Naive thymus-derived CD4-positive, alpha-beta T cell (primary cell): ENCODE measurements around the gene ZNF791. TPM values are rescaled to one million over a fixed set of nuclear protein-coding genes. Genes with fewer than 3 reads are reported as not detected.
"Not testable (repeated sequence)": the region's sequence is repeated elsewhere in the genome, so short reads cannot be mapped to it uniquely, and the experiment has no call there.

Source experiments
- ATAC-seq: fragments of 150-1000 bp; cut with Tn5 transposase; 2 replicates; pipeline ENCODE4 v1.10.0; 2021; ENCODE audit warnings: mild to moderate bottlenecking, moderate library complexity
- CTCF ChIA-PET: fragments of 350-600 bp; sonication (Branson Sonifier 250); formaldehyde crosslinking; loops from one replicate; lab custom pipeline; 2021; ENCODE audit warnings: antibody characterized with exemption; lab: Charles Lee
- POLR2A ChIA-PET: fragments of 350-600 bp; sonication (Branson Sonifier 250); formaldehyde crosslinking; loops from one replicate; lab custom pipeline; 2021; ENCODE audit warnings: antibody characterized with exemption, inconsistent platforms; lab: Charles Lee
- DNase-seq, 9 donors: peaks; one replicate each; pipeline versions ENCODE4 v3.0.0 to v3.0.0-alpha.2; 2020 to 2022; ENCODE audit warnings: mixed read lengths in 1 of 9
- H3K27ac ChIP-seq: one replicate; pipeline ENCODE4 v1.7.0; 2013; ENCODE audit warnings: mild to moderate bottlenecking, low read depth, low read length, moderate library complexity
- H3K27me3 ChIP-seq, 2 donors: one replicate each; pipeline ENCODE4 v1.7.0; 2013; ENCODE audit warnings: low read length in 2 of 2, mild to moderate bottlenecking in 2 of 2, moderate library complexity in 2 of 2; ENCODE audit not compliant: control insufficient read depth in 2 of 2, insufficient read depth in 2 of 2
- H3K36me3 ChIP-seq, 3 experiments: 1 replicate in 2 of 3; 2 replicates in 1 of 3; pipeline ENCODE4 v1.7.0; 2013; ENCODE audit warnings: low read length in 3 of 3, mild to moderate bottlenecking in 3 of 3, moderate library complexity in 1 of 3; ENCODE audit not compliant: insufficient read depth in 3 of 3, control insufficient read depth in 2 of 3
- H3K4me1 ChIP-seq, 2 donors: one replicate each; pipeline ENCODE4 v1.7.0; 2013; ENCODE audit warnings: low read length in 2 of 2, mild to moderate bottlenecking in 2 of 2, moderate library complexity in 1 of 2; ENCODE audit not compliant: control insufficient read depth in 2 of 2, insufficient read depth in 2 of 2
- H3K4me3 ChIP-seq: 2 replicates; pipeline ENCODE4 v1.7.0; 2013; ENCODE audit warnings: mild to moderate bottlenecking, low read length
- H3K9me3 ChIP-seq, 3 experiments: 1 replicate in 2 of 3; 2 replicates in 1 of 3; pipeline ENCODE4 v1.7.0; 2013; ENCODE audit warnings: low read length in 3 of 3; ENCODE audit not compliant: control insufficient read depth in 2 of 3
- H3K27ac Mint-ChIP-seq, 9 donors: one replicate each; pipeline ENCODE4 v1.8.0; 2020 to 2022; ENCODE audit warnings: mixed read lengths in 9 of 9, mild to moderate bottlenecking in 8 of 9, moderate library complexity in 5 of 9, inconsistent platforms in 2 of 9
- H3K27me3 Mint-ChIP-seq, 5 donors: one replicate each; pipeline ENCODE4 v1.8.0; 2021 to 2022; ENCODE audit warnings: mixed read lengths in 5 of 5, mild to moderate bottlenecking in 1 of 5
- H3K36me3 Mint-ChIP-seq, 5 donors: one replicate each; pipeline ENCODE4 v1.8.0; 2020 to 2022; ENCODE audit warnings: mixed read lengths in 5 of 5, mild to moderate bottlenecking in 3 of 5, inconsistent platforms in 1 of 5
- H3K4me1 Mint-ChIP-seq, 7 donors: one replicate each; pipeline ENCODE4 v1.8.0; 2020 to 2022; ENCODE audit warnings: mixed read lengths in 7 of 7, mild to moderate bottlenecking in 3 of 7, inconsistent platforms in 1 of 7
- H3K4me3 Mint-ChIP-seq, 10 donors: one replicate each; pipeline ENCODE4 v1.8.0; 2020 to 2022; ENCODE audit warnings: mild to moderate bottlenecking in 10 of 10, mixed read lengths in 10 of 10, moderate library complexity in 6 of 10, inconsistent platforms in 2 of 10
- H3K9me3 Mint-ChIP-seq, 11 donors: one replicate each; pipeline ENCODE4 v1.8.0; 2020 to 2022; ENCODE audit warnings: mixed read lengths in 11 of 11, mild to moderate bottlenecking in 4 of 11, inconsistent platforms in 1 of 11, moderate library complexity in 1 of 11
- intact Hi-C, 2 donors: fragments of 100-400 bp; cut with micrococcal nuclease; formaldehyde crosslinking; loops; one replicate each; pipeline ENCODE4 v1.15.1; 2023
- polyA plus RNA-seq, 2 donors: library from polyadenylated mRNA; unstranded; fragments of 300-500 nt; fragmentation: Illumina TruSeq; gene quantifications; one replicate each; pipeline ENCODE4 v1.2.3, GENCODE V29; 2021
- total RNA-seq, 6 experiments: library from RNA in 5 of 6; stranded (reverse) in 5 of 6; gene quantifications; 1 replicate in 5 of 6; 2 replicates in 1 of 6; pipeline ENCODE4 v1.2.3 and lab custom pipeline; 2021 to 2026

ZNF791 gene
- total and polyA plus RNA-seq, 7 experiments from 2014 or later, result 12.6 to 53.3 (median 37.4) TPM

- Histone ChIP-seq H3K27ac (no peak overlapping the region), H3K9me3 (no peaks in the 10 kb centered on the region), H3K4me1 (peaks cover 4 to 15% of the 10 kb centered on the region in 2 donors), H3K27me3 (no peaks in the 10 kb centered on the region), H3K4me3 (no peak overlapping the region), H3K36me3 (peaks cover 0 to 4% (median 0%) of the 10 kb centered on the region in 3 experiments)
- Mint-ChIP-seq H3K9me3 (no peaks in the 10 kb centered on the region), H3K27me3 (no peaks in the 10 kb centered on the region), H3K4me3 (peak overlapping the region in 7 of 10 donors; percentile 5 to 60 (median 32)), H3K4me1 (peaks cover 0 to 17% (median 11%) of the 10 kb centered on the region in 7 donors), H3K36me3 (peaks cover 0 to 30% (median 11%) of the 10 kb centered on the region in 5 donors), H3K27ac (peak overlapping the region in 7 of 9 donors; percentile 14 to 82 (median 68))
- DNase-seq (peak in 8 of 9 donors; percentile 45 to 68 (median 61)), ATAC-seq (peak; percentile 88)
- CTCF ChIA-PET, result interaction anchor here (0.6 to 1.6 kb wide), 3 partner anchors 36 to 188 kb away, joined by 3 to 6 read pairs (median 4); no protein-coding TSS in a partner anchor
- POLR2A ChIA-PET, result interaction anchor here (0.6 to 1.3 kb wide), 3 partner anchors 10 to 426 kb away, joined by 3 to 5 read pairs (median 3); no protein-coding TSS in a partner anchor
- intact Hi-C loops, result loop anchor here in 1 of 2 donors (1.0 to 2.0 kb wide), 2 partner anchors 10 to 37 kb away; no protein-coding TSS in a partner anchor
These were observed 7.0 kb upstream of the ZNF791 start for GRCh38 chr19:12603714-12604113.

GRCh38 chr19:12606796-12607195 is 3.9 kb upstream of the ZNF791 start:
- no peak overlapping the region for H3K4me3 Mint-ChIP-seq
- H3K9me3 ChIP-seq, result no peaks in the 10 kb centered on the region
- no peaks in the 10 kb centered on the region for H3K27me3 Mint-ChIP-seq
- peaks cover 5 to 34% (median 30%) of the 10 kb centered on the region in 7 donors for H3K4me1 Mint-ChIP-seq
- peaks cover 0 to 11% (median 0%) of the 10 kb centered on the region in 3 experiments for H3K36me3 ChIP-seq
- ChIA-PET POLR2A (interaction anchor here (1.6 kb wide), 1 partner anchor 16 kb away, joined by 4 read pairs; no protein-coding TSS in a partner anchor), CTCF (interaction anchor here (0.8 kb wide), 2 partner anchors 16 to 66 kb away, joined by 3 to 4 read pairs; no protein-coding TSS in a partner anchor)
- peaks cover 3 to 29% (median 4%) of the 10 kb centered on the region in 5 donors for H3K36me3 Mint-ChIP-seq
- no peak overlapping the region for H3K27ac Mint-ChIP-seq
- no peak for DNase-seq
- no peak overlapping the region for H3K4me3 ChIP-seq
- H3K9me3 Mint-ChIP-seq, result no peaks in the 10 kb centered on the region
- H3K27me3 ChIP-seq, result no peaks in the 10 kb centered on the region
- H3K4me1 ChIP-seq, result peaks cover 15 to 17% of the 10 kb centered on the region in 2 donors
- H3K27ac ChIP-seq, result no peak overlapping the region
- no peak for ATAC-seq
- intact Hi-C loops, result no loop called here

GRCh38 chr19:12607631-12608030 is 3.1 kb upstream of the ZNF791 start:
- Mint-ChIP-seq H3K4me3 (no peak overlapping the region), H3K4me1 (peaks cover 5 to 42% (median 32%) of the 10 kb centered on the region in 7 donors), H3K27me3 (no peaks in the 10 kb centered on the region), H3K27ac (no peak overlapping the region), H3K36me3 (peaks cover 0 to 28% (median 3%) of the 10 kb centered on the region in 5 donors), H3K9me3 (no peaks in the 10 kb centered on the region)
- H3K27ac ChIP-seq, result no peak overlapping the region
- H3K4me3 ChIP-seq, result no peak overlapping the region
- ATAC-seq (no peak), DNase-seq (no peak)
- no peaks in the 10 kb centered on the region for H3K9me3 ChIP-seq
- intact Hi-C loops, result no loop called here
- no peaks in the 10 kb centered on the region for H3K27me3 ChIP-seq
- H3K36me3 ChIP-seq, result peaks cover 0 to 11% (median 0%) of the 10 kb centered on the region in 3 experiments
- POLR2A ChIA-PET, result interaction anchor here (0.6 to 1.6 kb wide), 3 partner anchors 16 to 433 kb away, joined by 3 to 4 read pairs (median 4); no protein-coding TSS in a partner anchor
- peaks cover 16 to 25% of the 10 kb centered on the region in 2 donors for H3K4me1 ChIP-seq
- CTCF ChIA-PET, result no interaction called here

- Histone ChIP-seq H3K9me3 (no peaks in the 10 kb centered on the region), H3K27ac (peak overlapping the region; percentile 95), H3K4me3 (peak overlapping the region; percentile 71), H3K27me3 (no peaks in the 10 kb centered on the region), H3K4me1 (peaks cover 27 to 44% of the 10 kb centered on the region in 2 donors), H3K36me3 (peaks cover 0 to 10% (median 0%) of the 10 kb centered on the region in 3 experiments)
- Mint-ChIP-seq H3K4me3 (peak overlapping the region; percentile 94 to 100 (median 100)), H3K27ac (peak overlapping the region; percentile 97 to 100 (median 99)), H3K4me1 (peaks cover 21 to 54% (median 42%) of the 10 kb centered on the region in 7 donors), H3K9me3 (peaks cover 0 to 5% (median 0%) of the 10 kb centered on the region in 11 donors), H3K27me3 (no peaks in the 10 kb centered on the region), H3K36me3 (peaks cover 5 to 41% (median 6%) of the 10 kb centered on the region in 5 donors)
- intact Hi-C loops, result loop anchor here (2.0 to 10.0 kb wide), 7 partner anchors 47 to 543 kb away; partner anchors contain the start of genes IER2 (in 1 of the 2), MAN2B1 (in 1 of the 2), STX10 (in 1 of the 2) and TNPO2 (in 1 of the 2)
- peak in 1 of 9 donors; percentile 24 for DNase-seq
- no peak for ATAC-seq
- ChIA-PET POLR2A (interaction anchor here (0.9 to 2.1 kb wide), 9 partner anchors 52 to 448 kb away, joined by 3 to 9 read pairs (median 4); partner anchors contain the start of genes DHPS, FBXW9, JUNB and MAN2B1), CTCF (interaction anchor here (0.9 to 1.5 kb wide), 4 partner anchors 52 to 813 kb away, joined by 3 to 4 read pairs (median 3); partner anchors contain the start of gene ZNF491)
These were observed 610 bp downstream of the ZNF791 start for GRCh38 chr19:12611361-12611699.

- H3K9me3 ChIP-seq, result no peaks in the 10 kb centered on the region
- Mint-ChIP-seq H3K27me3 (no peaks in the 10 kb centered on the region), H3K36me3 (peaks cover 3 to 58% (median 6%) of the 10 kb centered on the region in 5 donors), H3K4me3 (no peak overlapping the region), H3K9me3 (peaks cover 0 to 5% (median 0%) of the 10 kb centered on the region in 11 donors), H3K4me1 (peaks cover 23 to 65% (median 34%) of the 10 kb centered on the region in 7 donors), H3K27ac (peak overlapping the region in 1 of 9 donors; percentile 42)
- POLR2A ChIA-PET, result no interaction called here
- intact Hi-C loops, result loop anchor here in 1 of 2 donors (10.0 kb wide), 1 partner anchor 537 kb away; the partner anchor contains the start of genes IER2 and STX10
- no peaks in the 10 kb centered on the region for H3K27me3 ChIP-seq
- DNase-seq (no peak), ATAC-seq (no peak)
- H3K36me3 ChIP-seq, result peaks cover 0 to 3% (median 0%) of the 10 kb centered on the region in 3 experiments
- H3K4me3 ChIP-seq, result no peak overlapping the region
- H3K4me1 ChIP-seq, result peaks cover 26 to 36% of the 10 kb centered on the region in 2 donors
- no peak overlapping the region for H3K27ac ChIP-seq
- CTCF ChIA-PET, result interaction anchor here (0.7 kb wide), 1 partner anchor 476 kb away, joined by 3 read pairs; no protein-coding TSS in a partner anchor
These were observed 6.9 kb downstream of the ZNF791 start for GRCh38 chr19:12617646-12618045.

GRCh38 chr19:12621253-12622024 is 10.7 kb downstream of the ZNF791 start:
- POLR2A ChIA-PET, result not testable (repeated sequence)
- peak overlapping the region in 1 of 9 donors; percentile 59 for H3K27ac Mint-ChIP-seq

More at GRCh38 chr19:12621253-12622024, 10.7 kb downstream of the ZNF791 start:
- H3K36me3 ChIP-seq, result peaks cover 3 to 21% (median 8%) of the 10 kb centered on the region in 3 experiments
- H3K27me3 ChIP-seq, CTCF ChIA-PET, DNase-seq, H3K4me1 ChIP-seq, H3K27ac ChIP-seq, H3K4me3 ChIP-seq, H3K9me3 ChIP-seq, ATAC-seq, intact Hi-C loops, H3K9me3 Mint-ChIP-seq, H3K27me3 Mint-ChIP-seq, H3K4me3 Mint-ChIP-seq: not testable (repeated sequence)
- peaks cover 6 to 39% (median 19%) of the 10 kb centered on the region in 7 donors for H3K4me1 Mint-ChIP-seq
- peaks cover 0 to 57% (median 7%) of the 10 kb centered on the region in 5 donors for H3K36me3 Mint-ChIP-seq
